GM21825 (cell line): ENCODE results near the gene FBXO4.

Experiments used
- ATAC-seq: cut with Tn5 transposase; IDR thresholded peaks from one replicate; pipeline ENCODE4 v1.9.1; 2021; ENCODE audit warnings: mild to moderate bottlenecking, moderate library complexity; ENCODE audit not compliant: unreplicated experiment

Gene FBXO4

GRCh38 chr5:41924872-41925554, at the start of gene FBXO4:
Gene FBXO4, plus strand, starts transcription at chr5:41925281. Its CDS starts 29 bp downstream, at chr5:41925310.
- peak; percentile 91 for ATAC-seq

GRCh38 chr5:41876678-41877077, 48.4 kb upstream of the FBXO4 start:
- no peak for ATAC-seq

- no peak for ATAC-seq
Observed at GRCh38 chr5:41877408-41877807, 47.7 kb upstream of the FBXO4 start.

- peak; percentile 29 for ATAC-seq
Observed at GRCh38 chr5:41878173-41878572, 46.9 kb upstream of the FBXO4 start.

GRCh38 chr5:41878643-41879478, 46.2 kb upstream of the FBXO4 start:
- ATAC-seq = peak; percentile 69

- no peak for ATAC-seq
Observed at GRCh38 chr5:41882765-41883164, 42.3 kb upstream of the FBXO4 start.

- ATAC-seq = no peak
Observed at GRCh38 chr5:41883243-41883642, 41.8 kb upstream of the FBXO4 start.

- ATAC-seq = no peak
Observed at GRCh38 chr5:41883936-41884335, 41.1 kb upstream of the FBXO4 start.

GRCh38 chr5:41885286-41885685, 39.8 kb upstream of the FBXO4 start:
- ATAC-seq = peak; percentile 49

GRCh38 chr5:41891066-41891707, 33.9 kb upstream of the FBXO4 start:
- ATAC-seq = no peak

GRCh38 chr5:41892031-41892430, 33.0 kb upstream of the FBXO4 start:
- no peak for ATAC-seq

- peak; percentile 63 for ATAC-seq
Observed at GRCh38 chr5:41893074-41893851, 31.8 kb upstream of the FBXO4 start.

- ATAC-seq = no peak
Observed at GRCh38 chr5:41896230-41896629, 28.9 kb upstream of the FBXO4 start.

GRCh38 chr5:41903382-41903891, 21.6 kb upstream of the FBXO4 start:
- no peak for ATAC-seq

- peak; percentile 98 for ATAC-seq
Observed at GRCh38 chr5:41903892-41904799, 20.9 kb upstream of the FBXO4 start, which contains the start of gene RIMOC1. Gene RIMOC1, plus strand, starts transcription at chr5:41904344. Its CDS starts 24 bp downstream, at chr5:41904368.

- no peak for ATAC-seq
Observed at GRCh38 chr5:41906151-41906550, 18.9 kb upstream of the FBXO4 start.

- no peak for ATAC-seq
Observed at GRCh38 chr5:41908374-41909079, 16.6 kb upstream of the FBXO4 start.

- ATAC-seq = no peak
Observed at GRCh38 chr5:41918105-41918504, 7.0 kb upstream of the FBXO4 start.

GRCh38 chr5:41921166-41921565, 3.9 kb upstream of the FBXO4 start:
- no peak for ATAC-seq
